ENCODE data around the gene NGDN.
"Not testable (repeated sequence)": the region's sequence is repeated elsewhere in the genome, so short reads cannot be mapped to it uniquely, and the experiment has no call there.

NGDN gene, protein sequence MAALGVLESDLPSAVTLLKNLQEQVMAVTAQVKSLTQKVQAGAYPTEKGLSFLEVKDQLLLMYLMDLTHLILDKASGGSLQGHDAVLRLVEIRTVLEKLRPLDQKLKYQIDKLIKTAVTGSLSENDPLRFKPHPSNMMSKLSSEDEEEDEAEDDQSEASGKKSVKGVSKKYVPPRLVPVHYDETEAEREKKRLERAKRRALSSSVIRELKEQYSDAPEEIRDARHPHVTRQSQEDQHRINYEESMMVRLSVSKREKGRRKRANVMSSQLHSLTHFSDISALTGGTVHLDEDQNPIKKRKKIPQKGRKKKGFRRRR

DNA sequence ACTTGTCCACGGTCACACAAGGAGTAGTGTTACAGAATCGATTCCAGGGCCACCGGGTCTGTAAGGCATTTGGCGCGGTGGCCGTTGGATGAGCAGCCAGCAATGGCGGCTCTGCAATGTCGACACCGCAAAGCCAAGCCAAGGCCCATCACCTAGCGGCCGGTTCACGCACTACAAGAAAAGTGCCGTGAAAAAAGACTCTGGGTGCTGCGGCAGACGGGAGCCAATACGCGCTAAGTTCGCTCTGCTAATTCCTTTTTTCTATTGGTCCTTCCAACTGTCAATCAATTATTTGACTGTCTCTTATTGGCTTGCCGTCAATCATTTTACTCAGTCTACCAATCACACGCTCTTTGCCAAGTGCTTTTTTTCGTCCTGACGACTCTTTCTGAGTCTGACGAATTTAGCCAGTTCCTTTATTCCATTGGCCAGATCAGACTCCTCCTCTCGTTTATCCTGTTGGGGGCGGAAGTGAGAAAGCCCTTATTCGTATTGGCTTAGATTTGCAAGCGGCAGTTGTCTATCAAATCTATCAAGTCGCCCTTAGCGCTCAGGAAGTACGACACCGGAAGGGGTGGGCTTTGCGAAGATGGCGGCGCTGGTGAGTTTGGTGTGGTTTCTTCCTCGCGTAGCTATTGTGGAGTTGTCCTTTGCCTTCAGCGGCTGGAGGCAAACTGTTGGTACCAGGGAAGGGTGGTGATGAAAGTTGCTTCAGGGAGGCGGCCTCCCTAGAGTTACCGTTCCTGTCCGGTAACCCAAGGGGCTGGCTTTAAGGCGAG lies at the start of gene NGDN:
NGDN (plus strand) TSS at position 577 of the 779 bp plus-strand sequence; CDS start at position 590, 13 bp downstream.
- Histone ChIP-seq H3K27ac (ENCODE audit: low read depth, low read length) (peak within 1 kb of the TSS; percentile 50; the same call in 1 of the 2 replicates), H3K9me3 (ENCODE audit: control insufficient read depth, insufficient read depth, low read depth, low read length) (no peaks in the 10 kb centered on the region), H3K4me1 (ENCODE audit: control insufficient read depth, insufficient read depth, low read length) (peaks cover 4% of the 10 kb centered on the region; the same call in 1 of the 2 replicates), H3K9ac (ENCODE audit: low read length) (peak within 1 kb of the TSS; percentile 95), H3K27me3 (ENCODE audit: control insufficient read depth, insufficient read depth, low read length) (no peaks in the 10 kb centered on the region), H3K36me3 (ENCODE audit: control insufficient read depth, insufficient read depth, low read length) (peaks cover 33% of the 10 kb centered on the region), H3K4me3 (ENCODE audit: low read depth, low read length) (peak within 1 kb of the TSS; percentile 93)

DNA sequence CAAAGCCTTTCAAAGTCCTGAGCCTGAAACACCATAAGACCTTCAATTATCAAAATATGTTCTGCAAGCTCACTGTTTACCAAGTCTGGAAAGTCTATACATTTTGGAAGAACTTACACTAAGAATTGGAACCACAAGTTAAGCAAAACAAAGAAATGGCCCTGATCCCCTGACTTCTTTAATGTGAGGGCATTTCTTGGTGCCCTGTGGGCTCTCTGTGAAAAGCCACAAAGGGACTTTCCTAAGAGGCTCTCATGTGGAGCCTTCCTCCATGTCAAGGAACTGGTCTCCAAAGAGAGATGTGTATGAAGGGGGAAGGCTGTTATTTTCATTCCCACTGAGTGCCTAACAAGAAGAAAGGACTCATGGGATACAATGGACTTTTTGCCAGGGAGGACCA lies 47.9 kb upstream of the NGDN start:
- no peak overlapping the region for H3K4me3 ChIP-seq (ENCODE audit: low read depth, low read length)
- H3K27me3 ChIP-seq (ENCODE audit: control insufficient read depth, insufficient read depth, low read length) = peaks cover 19% of the 10 kb centered on the region; the same call in 1 of the 2 replicates
- H3K9me3 ChIP-seq (ENCODE audit: control insufficient read depth, insufficient read depth, low read depth, low read length) = no peaks in the 10 kb centered on the region
- H3K4me1 ChIP-seq (ENCODE audit: control insufficient read depth, insufficient read depth, low read length) = no peaks in the 10 kb centered on the region
- no peak overlapping the region for H3K27ac ChIP-seq (ENCODE audit: low read depth, low read length)
- H3K36me3 ChIP-seq (ENCODE audit: control insufficient read depth, insufficient read depth, low read length) = no peaks in the 10 kb centered on the region
- H3K9ac ChIP-seq (ENCODE audit: low read length) = no peak overlapping the region

DNA sequence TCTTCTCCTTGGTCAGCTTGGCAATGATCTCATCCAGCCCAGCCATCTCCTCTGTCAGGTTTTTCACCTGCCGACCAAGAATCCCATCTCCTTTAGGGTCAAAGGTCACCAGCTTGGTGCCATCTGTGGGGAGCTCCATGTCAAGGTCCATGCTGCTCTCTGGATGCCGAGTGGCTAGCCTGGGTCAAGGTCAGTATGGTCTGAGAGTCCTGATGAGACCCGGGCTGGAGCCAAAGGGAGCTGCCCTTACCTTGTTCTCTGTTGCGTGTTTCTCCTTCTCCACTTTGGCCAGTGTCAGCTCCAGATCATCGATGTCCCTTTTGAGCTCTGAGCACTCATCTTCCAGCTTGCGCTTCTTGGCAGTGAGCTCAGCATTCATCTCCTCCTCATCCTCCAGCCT lies 45.8 kb upstream of the NGDN start:
- peaks cover 33% of the 10 kb centered on the region for H3K27me3 ChIP-seq (ENCODE audit: control insufficient read depth, insufficient read depth, low read length)
- H3K4me1 ChIP-seq (ENCODE audit: control insufficient read depth, insufficient read depth, low read length) = no peaks in the 10 kb centered on the region

DNA sequence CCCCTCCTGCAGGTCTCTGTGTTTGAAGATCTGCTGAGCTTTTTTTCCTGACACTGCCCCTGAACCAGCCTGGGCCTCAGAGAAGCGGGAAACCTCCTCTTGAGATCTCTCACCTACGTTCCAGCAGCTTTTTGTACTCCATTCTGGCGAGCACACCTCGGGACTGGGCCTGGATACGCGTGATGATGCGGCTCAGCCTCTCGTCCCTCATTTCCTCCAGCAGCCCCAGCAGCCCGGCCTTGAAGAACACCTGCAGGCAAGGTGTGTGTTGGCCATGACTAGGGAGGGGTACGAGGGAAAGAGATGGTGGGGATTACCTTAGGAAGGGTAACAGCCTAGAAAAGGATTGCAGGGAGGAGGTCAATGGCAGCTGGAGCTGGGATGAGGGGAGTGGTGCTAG lies 44.3 kb upstream of the NGDN start:
- no peaks in the 10 kb centered on the region for H3K9me3 ChIP-seq (ENCODE audit: control insufficient read depth, insufficient read depth, low read depth, low read length)
- H3K27me3 ChIP-seq (ENCODE audit: control insufficient read depth, insufficient read depth, low read length) = peaks cover 28% of the 10 kb centered on the region
- H3K4me1 ChIP-seq (ENCODE audit: control insufficient read depth, insufficient read depth, low read length) = no peaks in the 10 kb centered on the region
- H3K36me3 ChIP-seq (ENCODE audit: control insufficient read depth, insufficient read depth, low read length) = no peaks in the 10 kb centered on the region
- H3K4me3 ChIP-seq (ENCODE audit: low read depth, low read length) = no peak overlapping the region
- H3K27ac ChIP-seq (ENCODE audit: low read depth, low read length) = no peak overlapping the region
- no peak overlapping the region for H3K9ac ChIP-seq (ENCODE audit: low read length)

More for the DNA sequence above, 45.8 kb upstream of the NGDN start:
- no peaks in the 10 kb centered on the region for H3K9me3 ChIP-seq (ENCODE audit: control insufficient read depth, insufficient read depth, low read depth, low read length)
- no peak overlapping the region for H3K9ac ChIP-seq (ENCODE audit: low read length)
- no peak overlapping the region for H3K4me3 ChIP-seq (ENCODE audit: low read depth, low read length)
- no peaks in the 10 kb centered on the region for H3K36me3 ChIP-seq (ENCODE audit: control insufficient read depth, insufficient read depth, low read length)
- no peak overlapping the region for H3K27ac ChIP-seq (ENCODE audit: low read depth, low read length)

DNA sequence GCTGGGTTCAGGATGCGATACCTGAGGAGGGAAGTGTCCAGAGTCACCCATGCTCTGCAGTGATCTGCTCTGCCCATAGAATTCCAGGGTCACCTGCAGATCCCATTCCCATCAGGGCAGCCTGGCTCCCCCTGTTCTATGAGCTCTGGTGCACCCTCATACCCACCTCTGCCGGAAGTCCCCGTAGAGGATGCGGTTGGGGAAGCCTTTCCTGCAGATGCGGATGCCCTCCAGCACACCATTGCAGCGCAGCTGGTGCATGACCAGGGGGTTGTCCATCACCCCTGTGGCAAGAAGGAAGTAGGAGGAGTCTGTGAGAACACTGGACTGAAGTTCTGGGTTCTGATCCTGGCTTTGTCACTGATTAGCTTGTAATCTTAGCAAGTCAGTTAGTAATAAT lies 43.7 kb upstream of the NGDN start:
- peaks cover 23% of the 10 kb centered on the region for H3K27me3 ChIP-seq (ENCODE audit: control insufficient read depth, insufficient read depth, low read length)
- H3K4me3 ChIP-seq (ENCODE audit: low read depth, low read length); H3K9me3 ChIP-seq (ENCODE audit: control insufficient read depth, insufficient read depth, low read depth, low read length); H3K4me1 ChIP-seq (ENCODE audit: control insufficient read depth, insufficient read depth, low read length); H3K36me3 ChIP-seq (ENCODE audit: control insufficient read depth, insufficient read depth, low read length); H3K9ac ChIP-seq (ENCODE audit: low read length); H3K27ac ChIP-seq (ENCODE audit: low read depth, low read length): not testable (repeated sequence)

DNA sequence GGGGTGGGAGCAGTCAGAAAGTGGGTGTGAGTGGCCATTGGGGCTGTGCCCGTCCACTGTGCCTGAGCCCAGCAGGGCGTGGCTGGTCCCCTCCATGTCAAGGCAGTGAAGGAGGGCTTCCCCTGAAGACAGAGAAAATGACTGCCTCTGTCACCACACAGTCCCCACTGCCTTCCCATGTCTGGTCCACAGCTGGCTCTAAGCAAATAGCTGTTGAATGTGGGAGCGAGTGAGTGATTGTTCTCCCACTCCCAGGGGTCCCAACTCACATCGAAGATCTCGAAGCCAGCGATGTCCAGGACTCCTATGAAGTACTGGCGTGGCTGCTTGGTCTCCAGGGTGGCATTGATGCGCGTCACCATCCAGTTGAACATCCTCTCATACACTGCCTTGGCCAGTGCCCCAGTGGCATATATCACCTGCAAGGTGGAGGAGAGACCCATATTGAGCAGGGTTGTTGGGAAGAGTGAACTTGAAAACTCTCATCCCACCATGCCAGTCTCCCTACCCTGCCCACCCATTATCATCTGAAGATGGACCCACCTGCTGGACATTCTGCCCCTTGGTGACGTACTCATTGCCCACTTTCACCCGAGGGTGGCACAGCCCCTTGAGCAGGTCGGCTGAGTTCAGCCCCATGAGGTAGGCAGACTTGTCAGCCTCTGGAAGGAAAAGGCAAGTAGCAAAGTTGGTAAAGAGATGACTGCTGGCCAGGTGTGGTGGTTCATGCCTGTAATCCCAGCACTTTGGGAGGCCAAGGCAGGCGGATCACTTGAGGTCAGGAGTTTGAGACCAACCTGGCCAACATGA lies 40.6 kb upstream of the NGDN start:
- peaks cover 29% of the 10 kb centered on the region for H3K27me3 ChIP-seq (ENCODE audit: control insufficient read depth, insufficient read depth, low read length)
- no peak overlapping the region for H3K9ac ChIP-seq (ENCODE audit: low read length)
- no peaks in the 10 kb centered on the region for H3K4me1 ChIP-seq (ENCODE audit: control insufficient read depth, insufficient read depth, low read length)
- H3K4me3 ChIP-seq (ENCODE audit: low read depth, low read length) = no peak overlapping the region
- no peak overlapping the region for H3K27ac ChIP-seq (ENCODE audit: low read depth, low read length)
- H3K36me3 ChIP-seq (ENCODE audit: control insufficient read depth, insufficient read depth, low read length) = no peaks in the 10 kb centered on the region
- no peaks in the 10 kb centered on the region for H3K9me3 ChIP-seq (ENCODE audit: control insufficient read depth, insufficient read depth, low read depth, low read length)

DNA sequence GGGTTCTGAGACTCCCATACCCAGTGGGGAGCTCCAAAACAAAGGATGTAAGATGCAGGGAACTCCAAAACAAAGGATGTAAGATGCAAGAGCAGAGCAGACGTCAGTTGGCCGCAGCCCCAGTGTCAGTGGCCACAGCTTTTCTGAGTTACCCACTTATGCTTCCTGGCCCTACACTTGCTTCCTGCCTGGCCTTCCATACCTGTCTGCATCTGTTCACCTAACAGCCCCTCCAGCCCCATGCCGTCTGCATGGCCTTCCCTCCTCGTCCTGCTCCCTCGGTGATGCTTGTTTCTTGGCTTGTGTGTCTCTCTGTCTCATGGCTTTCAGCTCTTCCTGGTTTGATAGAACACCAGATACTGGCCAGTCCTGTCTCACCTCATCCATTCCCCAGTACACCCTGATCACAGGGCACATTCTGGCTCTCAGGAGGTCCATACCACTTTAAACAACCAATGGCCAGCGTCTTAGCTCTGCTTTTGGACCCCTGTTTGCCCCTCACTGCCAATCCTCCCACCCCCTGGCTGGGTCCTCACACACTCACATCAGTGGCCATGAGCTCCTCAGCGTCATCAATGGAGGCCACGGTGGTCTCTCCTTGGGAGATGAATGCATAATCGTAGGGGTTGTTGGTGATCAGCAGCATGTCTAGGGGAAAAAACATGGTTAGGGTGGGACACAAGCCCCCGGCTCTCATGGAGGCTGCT lies 39.3 kb upstream of the NGDN start:
- Histone ChIP-seq H3K36me3 (ENCODE audit: control insufficient read depth, insufficient read depth, low read length) (no peaks in the 10 kb centered on the region), H3K27me3 (ENCODE audit: control insufficient read depth, insufficient read depth, low read length) (peaks cover 35% of the 10 kb centered on the region), H3K4me1 (ENCODE audit: control insufficient read depth, insufficient read depth, low read length) (no peaks in the 10 kb centered on the region), H3K27ac (ENCODE audit: low read depth, low read length) (no peak overlapping the region), H3K4me3 (ENCODE audit: low read depth, low read length) (no peak overlapping the region), H3K9ac (ENCODE audit: low read length) (no peak overlapping the region), H3K9me3 (ENCODE audit: control insufficient read depth, insufficient read depth, low read depth, low read length) (no peaks in the 10 kb centered on the region)

DNA sequence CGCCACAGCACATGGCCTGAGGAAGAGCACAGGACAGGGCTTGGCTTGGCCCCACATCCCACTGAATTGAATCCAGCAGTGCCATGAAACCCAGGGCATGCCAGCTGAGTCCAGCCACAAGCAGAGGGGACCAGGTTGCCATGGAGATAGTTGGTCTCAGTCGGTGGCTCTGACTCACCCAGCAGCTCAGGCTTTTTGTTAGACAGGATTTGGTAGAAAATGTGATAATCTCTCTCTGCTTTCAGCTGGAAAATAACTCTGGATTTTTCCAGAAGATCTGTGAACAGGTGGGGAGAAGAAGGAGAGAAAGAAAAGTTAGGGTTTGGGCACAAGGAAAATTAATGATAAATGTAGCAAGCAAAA lies 38.8 kb upstream of the NGDN start:
- Histone ChIP-seq H3K9me3 (ENCODE audit: control insufficient read depth, insufficient read depth, low read depth, low read length) (no peaks in the 10 kb centered on the region), H3K4me3 (ENCODE audit: low read depth, low read length) (no peak overlapping the region), H3K36me3 (ENCODE audit: control insufficient read depth, insufficient read depth, low read length) (no peaks in the 10 kb centered on the region), H3K27ac (ENCODE audit: low read depth, low read length) (no peak overlapping the region), H3K27me3 (ENCODE audit: control insufficient read depth, insufficient read depth, low read length) (peaks cover 35% of the 10 kb centered on the region), H3K9ac (ENCODE audit: low read length) (no peak overlapping the region), H3K4me1 (ENCODE audit: control insufficient read depth, insufficient read depth, low read length) (no peaks in the 10 kb centered on the region)

DNA sequence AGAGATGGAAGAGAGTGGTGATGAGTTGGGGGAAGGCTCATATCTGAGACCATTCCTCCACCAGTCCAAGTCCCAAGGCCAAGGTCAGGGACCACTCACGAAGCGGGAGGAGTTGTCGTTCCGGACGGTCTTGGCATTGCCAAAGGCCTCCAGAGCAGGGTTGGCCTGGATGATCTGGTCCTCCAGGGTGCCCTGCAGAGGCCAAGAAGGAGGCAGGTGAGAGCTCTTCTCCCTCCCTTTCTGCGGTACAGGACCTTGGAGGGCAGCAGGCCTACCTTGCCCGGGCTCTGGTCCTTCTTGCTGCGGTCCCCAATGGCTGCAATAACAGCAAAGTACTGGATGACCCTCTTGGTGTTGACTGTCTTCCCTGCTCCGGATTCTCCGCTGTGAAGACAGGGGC lies 38.0 kb upstream of the NGDN start:
- no peak overlapping the region for H3K9ac ChIP-seq (ENCODE audit: low read length)
- no peak overlapping the region for H3K27ac ChIP-seq (ENCODE audit: low read depth, low read length)
- peaks cover 2% of the 10 kb centered on the region; the same call in 1 of the 2 replicates for H3K4me1 ChIP-seq (ENCODE audit: control insufficient read depth, insufficient read depth, low read length)
- peaks cover 35% of the 10 kb centered on the region for H3K27me3 ChIP-seq (ENCODE audit: control insufficient read depth, insufficient read depth, low read length)
- no peaks in the 10 kb centered on the region for H3K36me3 ChIP-seq (ENCODE audit: control insufficient read depth, insufficient read depth, low read length)
- no peaks in the 10 kb centered on the region for H3K9me3 ChIP-seq (ENCODE audit: control insufficient read depth, insufficient read depth, low read depth, low read length)
- no peak overlapping the region for H3K4me3 ChIP-seq (ENCODE audit: low read depth, low read length)

DNA sequence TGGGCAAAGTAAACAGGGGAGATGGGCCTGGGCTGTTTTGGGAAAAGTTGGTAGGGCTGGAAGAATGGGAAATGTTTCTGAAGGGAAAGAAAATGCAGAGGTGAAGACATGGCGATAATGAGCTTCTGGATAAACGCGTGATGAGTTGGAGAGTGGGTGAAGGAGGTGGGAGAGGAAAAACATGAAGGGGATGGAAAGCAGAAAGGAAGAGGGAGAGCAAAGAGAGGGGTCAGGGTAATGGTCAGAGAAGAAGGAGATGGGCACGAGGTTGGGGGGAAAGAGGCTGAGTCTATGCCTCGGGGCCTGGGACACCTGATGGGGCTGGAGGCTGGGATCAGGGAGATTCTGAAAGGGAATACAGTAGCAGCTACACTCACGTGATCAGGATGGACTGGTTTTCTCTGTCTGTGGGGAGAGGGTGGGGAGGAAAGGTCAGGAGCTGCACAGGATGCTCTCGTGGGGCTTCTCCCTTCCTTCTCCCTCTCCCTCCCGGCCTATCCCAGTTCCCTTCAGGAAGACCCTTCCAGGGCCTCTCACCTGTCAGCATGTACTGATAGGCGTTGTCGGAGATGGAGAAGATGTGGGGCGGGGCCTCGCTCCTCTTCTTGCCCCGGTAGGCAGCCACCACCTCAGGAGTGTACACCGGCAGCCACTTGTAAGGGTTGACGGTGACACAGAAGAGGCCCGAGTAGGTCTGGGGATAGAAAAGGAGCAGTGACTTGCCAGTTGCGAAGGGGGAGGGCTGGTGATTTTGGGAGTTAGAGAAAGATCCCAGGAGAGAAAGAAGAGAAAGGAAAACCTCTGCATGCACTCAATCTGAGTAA lies 37.2 kb upstream of the NGDN start:
- no peaks in the 10 kb centered on the region for H3K36me3 ChIP-seq (ENCODE audit: control insufficient read depth, insufficient read depth, low read length)
- peaks cover 8% of the 10 kb centered on the region; the same call in 1 of the 2 replicates for H3K4me1 ChIP-seq (ENCODE audit: control insufficient read depth, insufficient read depth, low read length)
- no peaks in the 10 kb centered on the region for H3K9me3 ChIP-seq (ENCODE audit: control insufficient read depth, insufficient read depth, low read depth, low read length)
- no peak overlapping the region for H3K27ac ChIP-seq (ENCODE audit: low read depth, low read length)
- peaks cover 32% of the 10 kb centered on the region for H3K27me3 ChIP-seq (ENCODE audit: control insufficient read depth, insufficient read depth, low read length)
- no peak overlapping the region for H3K4me3 ChIP-seq (ENCODE audit: low read depth, low read length)
- H3K9ac ChIP-seq (ENCODE audit: low read length) = no peak overlapping the region
